Peyer's patch (tissue), 4 donors: ENCODE data around the gene ATF7IP2.

Experiments
- POLR2A ChIP-seq, 2 donors: fragments of 450-650 bp; IDR thresholded peaks; one replicate each; pipeline ENCODE4 v1.5.1; 2017; ENCODE audit warnings: antibody characterized with exemption in 2 of 2, mild to moderate bottlenecking in 2 of 2, moderate library complexity in 2 of 2
- TF ChIP-seq, protein P1 (sequence below), 6 experiments: fragments of 450-650 bp in 4 of 6; fragments of 200-600 bp in 2 of 6; sonication (generic) in 1 of 6; IDR thresholded peaks; one replicate each; pipeline ENCODE4 v1.5.1; 2017 to 2019; ENCODE audit warnings: antibody characterized with exemption in 6 of 6, mild to moderate bottlenecking in 3 of 6, moderate library complexity in 1 of 6

DNA sequence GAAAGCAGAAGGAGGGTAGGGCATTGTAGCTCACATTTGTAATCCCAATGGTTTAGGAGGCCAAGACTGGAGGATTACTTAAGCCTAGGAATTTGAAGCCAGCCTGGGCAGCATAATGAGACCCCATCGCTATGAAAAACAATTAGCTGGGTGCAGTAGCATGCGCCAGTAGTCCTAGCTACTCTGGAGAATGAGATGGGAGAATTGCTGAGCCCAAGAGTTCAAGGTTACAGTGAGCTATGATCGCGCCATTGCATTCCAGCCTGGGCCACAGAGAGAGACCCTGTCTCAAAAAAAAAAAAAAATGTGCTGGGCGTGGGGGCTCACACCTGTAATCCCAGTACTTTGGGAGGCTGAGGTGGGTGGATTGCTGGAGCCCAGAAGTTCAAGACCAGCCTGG is 5.0 kb downstream of the ATF7IP2 start:
- TF ChIP-seq POLR2A (IDR thresholded peaks at IDR 0.05): no peak
- TF ChIP-seq, protein P1, sequence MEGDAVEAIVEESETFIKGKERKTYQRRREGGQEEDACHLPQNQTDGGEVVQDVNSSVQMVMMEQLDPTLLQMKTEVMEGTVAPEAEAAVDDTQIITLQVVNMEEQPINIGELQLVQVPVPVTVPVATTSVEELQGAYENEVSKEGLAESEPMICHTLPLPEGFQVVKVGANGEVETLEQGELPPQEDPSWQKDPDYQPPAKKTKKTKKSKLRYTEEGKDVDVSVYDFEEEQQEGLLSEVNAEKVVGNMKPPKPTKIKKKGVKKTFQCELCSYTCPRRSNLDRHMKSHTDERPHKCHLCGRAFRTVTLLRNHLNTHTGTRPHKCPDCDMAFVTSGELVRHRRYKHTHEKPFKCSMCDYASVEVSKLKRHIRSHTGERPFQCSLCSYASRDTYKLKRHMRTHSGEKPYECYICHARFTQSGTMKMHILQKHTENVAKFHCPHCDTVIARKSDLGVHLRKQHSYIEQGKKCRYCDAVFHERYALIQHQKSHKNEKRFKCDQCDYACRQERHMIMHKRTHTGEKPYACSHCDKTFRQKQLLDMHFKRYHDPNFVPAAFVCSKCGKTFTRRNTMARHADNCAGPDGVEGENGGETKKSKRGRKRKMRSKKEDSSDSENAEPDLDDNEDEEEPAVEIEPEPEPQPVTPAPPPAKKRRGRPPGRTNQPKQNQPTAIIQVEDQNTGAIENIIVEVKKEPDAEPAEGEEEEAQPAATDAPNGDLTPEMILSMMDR (IDR thresholded peaks at IDR 0.05): no peak
